HEK293 (cell line): ENCODE data around the gene UGT1A6.

Experiments
- MZF1 ChIP-seq: fragments of 450-650 bp; formaldehyde crosslinking; IDR thresholded peaks from 2 replicates; pipeline ENCODE4 v1.5.1; 2017; ENCODE audit warnings: missing biosample characterization, missing genetic modification characterization, borderline replicate concordance
- ZBTB21 ChIP-seq: fragments of 450-650 bp; formaldehyde crosslinking; IDR thresholded peaks from 2 replicates; pipeline ENCODE4 v1.5.1; 2017; ENCODE audit warnings: missing biosample characterization, missing genetic modification characterization
- ZNF174 ChIP-seq: fragments of 450-650 bp; formaldehyde crosslinking; IDR thresholded peaks from 2 replicates; pipeline ENCODE4 v1.5.0; 2017; ENCODE audit warnings: missing biosample characterization, mild to moderate bottlenecking, missing genetic modification characterization
- ZNF274 ChIP-seq, 2 experiments: fragments of 200-500 bp in 1 of 2; fragments of 450-650 bp in 1 of 2; sonication (Bioruptor generic) in 1 of 2; formaldehyde crosslinking in 1 of 2; IDR thresholded peaks; 2 replicates each; pipeline versions ENCODE4 v1.5.1 to v1.6.1; 2014 to 2016; ENCODE audit warnings: borderline replicate concordance in 1 of 2, inconsistent platforms in 1 of 2, low read length in 1 of 2, missing biosample characterization in 1 of 2, missing genetic modification characterization in 1 of 2
- ZNF514 ChIP-seq: fragments of 450-650 bp; formaldehyde crosslinking; IDR thresholded peaks from 2 replicates; pipeline ENCODE4 v1.5.1; 2016; ENCODE audit warnings: missing biosample characterization, missing genetic modification characterization
- TF ChIP-seq, protein P1 (sequence below): fragments of 450-650 bp; formaldehyde crosslinking; IDR thresholded peaks from 2 replicates; pipeline ENCODE4 v1.5.1; 2016; ENCODE audit warnings: missing biosample characterization, missing genetic modification characterization
- TF ChIP-seq, protein P2 (sequence below): fragments of 450-650 bp; formaldehyde crosslinking; IDR thresholded peaks from 2 replicates; pipeline ENCODE4 v1.5.1; 2016; ENCODE audit warnings: missing biosample characterization, missing genetic modification characterization
- TF ChIP-seq, protein P3 (sequence below): fragments of 450-650 bp; formaldehyde crosslinking; IDR thresholded peaks from 2 replicates; pipeline ENCODE4 v1.5.1; 2016; ENCODE audit warnings: missing biosample characterization, missing genetic modification characterization
- TF ChIP-seq, protein P4 (sequence below): fragments of 450-650 bp; formaldehyde crosslinking; IDR thresholded peaks from 2 replicates; pipeline ENCODE4 v1.5.1; 2016; ENCODE audit warnings: missing biosample characterization, missing genetic modification characterization

DNA sequence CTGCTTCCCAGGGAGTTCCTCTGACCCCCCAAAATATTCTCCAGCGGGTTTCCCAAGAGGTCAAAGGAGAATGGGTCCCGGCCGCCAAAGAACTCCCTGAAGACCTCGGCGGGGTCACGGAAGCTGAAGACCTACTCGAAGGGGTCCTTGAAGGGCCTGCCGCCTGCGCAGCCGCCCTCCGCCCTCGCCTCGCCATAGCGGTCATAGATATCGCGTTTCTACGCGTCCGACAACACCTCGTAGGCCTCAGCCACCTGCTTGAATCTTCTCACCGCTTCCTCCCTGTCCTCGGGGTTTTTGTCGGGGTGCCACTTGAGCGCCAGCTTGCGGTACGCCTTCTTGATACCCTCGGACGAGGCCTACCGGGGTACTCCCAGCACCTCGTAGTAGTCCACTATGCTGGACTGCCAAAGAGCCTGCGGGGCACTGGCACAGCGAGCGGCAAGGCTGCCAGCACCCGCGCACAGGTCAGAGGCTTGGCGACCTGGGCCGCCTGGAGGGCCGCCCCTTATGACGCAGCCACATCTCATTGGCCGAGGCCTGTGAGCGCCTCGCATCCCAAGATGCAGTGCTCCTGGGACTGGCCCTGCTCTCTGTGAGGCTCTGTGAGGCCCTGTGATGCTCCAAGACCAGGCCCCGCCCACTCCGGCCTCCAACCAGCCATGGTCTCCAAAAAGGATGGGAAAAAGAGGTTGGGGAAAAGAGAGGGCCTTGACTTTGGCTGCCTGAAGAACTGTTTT is 62.4 kb downstream of the UGT1A6 start:
- TF ChIP-seq, protein P1, sequence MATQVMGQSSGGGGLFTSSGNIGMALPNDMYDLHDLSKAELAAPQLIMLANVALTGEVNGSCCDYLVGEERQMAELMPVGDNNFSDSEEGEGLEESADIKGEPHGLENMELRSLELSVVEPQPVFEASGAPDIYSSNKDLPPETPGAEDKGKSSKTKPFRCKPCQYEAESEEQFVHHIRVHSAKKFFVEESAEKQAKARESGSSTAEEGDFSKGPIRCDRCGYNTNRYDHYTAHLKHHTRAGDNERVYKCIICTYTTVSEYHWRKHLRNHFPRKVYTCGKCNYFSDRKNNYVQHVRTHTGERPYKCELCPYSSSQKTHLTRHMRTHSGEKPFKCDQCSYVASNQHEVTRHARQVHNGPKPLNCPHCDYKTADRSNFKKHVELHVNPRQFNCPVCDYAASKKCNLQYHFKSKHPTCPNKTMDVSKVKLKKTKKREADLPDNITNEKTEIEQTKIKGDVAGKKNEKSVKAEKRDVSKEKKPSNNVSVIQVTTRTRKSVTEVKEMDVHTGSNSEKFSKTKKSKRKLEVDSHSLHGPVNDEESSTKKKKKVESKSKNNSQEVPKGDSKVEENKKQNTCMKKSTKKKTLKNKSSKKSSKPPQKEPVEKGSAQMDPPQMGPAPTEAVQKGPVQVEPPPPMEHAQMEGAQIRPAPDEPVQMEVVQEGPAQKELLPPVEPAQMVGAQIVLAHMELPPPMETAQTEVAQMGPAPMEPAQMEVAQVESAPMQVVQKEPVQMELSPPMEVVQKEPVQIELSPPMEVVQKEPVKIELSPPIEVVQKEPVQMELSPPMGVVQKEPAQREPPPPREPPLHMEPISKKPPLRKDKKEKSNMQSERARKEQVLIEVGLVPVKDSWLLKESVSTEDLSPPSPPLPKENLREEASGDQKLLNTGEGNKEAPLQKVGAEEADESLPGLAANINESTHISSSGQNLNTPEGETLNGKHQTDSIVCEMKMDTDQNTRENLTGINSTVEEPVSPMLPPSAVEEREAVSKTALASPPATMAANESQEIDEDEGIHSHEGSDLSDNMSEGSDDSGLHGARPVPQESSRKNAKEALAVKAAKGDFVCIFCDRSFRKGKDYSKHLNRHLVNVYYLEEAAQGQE (tag by site-specific recombination) = no peak
- TF ChIP-seq ZNF174 (no peak), ZNF274 (IDR thresholded peaks at IDR 0.05; ENCODE audit: low read length) (no peak), ZNF274 (tag by site-specific recombination; IDR thresholded peaks at IDR 0.05; ENCODE audit: borderline replicate concordance) (no peak), ZBTB21 (no peak), ZNF514 (tag by site-specific recombination) (no peak), MZF1 (no peak)
- TF ChIP-seq, protein P2, sequence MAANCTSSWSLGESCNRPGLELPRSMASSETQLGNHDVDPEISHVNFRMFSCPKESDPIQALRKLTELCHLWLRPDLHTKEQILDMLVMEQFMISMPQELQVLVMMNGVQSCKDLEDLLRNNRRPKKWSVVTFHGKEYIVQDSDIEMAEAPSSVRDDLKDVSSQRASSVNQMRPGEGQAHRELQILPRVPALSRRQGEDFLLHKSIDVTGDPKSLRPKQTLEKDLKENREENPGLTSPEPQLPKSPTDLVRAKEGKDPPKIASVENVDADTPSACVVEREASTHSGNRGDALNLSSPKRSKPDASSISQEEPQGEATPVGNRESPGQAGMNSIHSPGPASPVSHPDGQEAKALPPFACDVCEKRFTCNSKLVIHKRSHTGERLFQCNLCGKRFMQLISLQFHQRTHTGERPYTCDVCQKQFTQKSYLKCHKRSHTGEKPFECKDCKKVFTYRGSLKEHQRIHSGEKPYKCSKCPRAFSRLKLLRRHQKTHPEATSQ (tag by site-specific recombination) = no peak
- TF ChIP-seq, protein P3, sequence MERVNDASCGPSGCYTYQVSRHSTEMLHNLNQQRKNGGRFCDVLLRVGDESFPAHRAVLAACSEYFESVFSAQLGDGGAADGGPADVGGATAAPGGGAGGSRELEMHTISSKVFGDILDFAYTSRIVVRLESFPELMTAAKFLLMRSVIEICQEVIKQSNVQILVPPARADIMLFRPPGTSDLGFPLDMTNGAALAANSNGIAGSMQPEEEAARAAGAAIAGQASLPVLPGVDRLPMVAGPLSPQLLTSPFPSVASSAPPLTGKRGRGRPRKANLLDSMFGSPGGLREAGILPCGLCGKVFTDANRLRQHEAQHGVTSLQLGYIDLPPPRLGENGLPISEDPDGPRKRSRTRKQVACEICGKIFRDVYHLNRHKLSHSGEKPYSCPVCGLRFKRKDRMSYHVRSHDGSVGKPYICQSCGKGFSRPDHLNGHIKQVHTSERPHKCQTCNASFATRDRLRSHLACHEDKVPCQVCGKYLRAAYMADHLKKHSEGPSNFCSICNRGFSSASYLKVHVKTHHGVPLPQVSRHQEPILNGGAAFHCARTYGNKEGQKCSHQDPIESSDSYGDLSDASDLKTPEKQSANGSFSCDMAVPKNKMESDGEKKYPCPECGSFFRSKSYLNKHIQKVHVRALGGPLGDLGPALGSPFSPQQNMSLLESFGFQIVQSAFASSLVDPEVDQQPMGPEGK (tag by site-specific recombination) = no peak
- TF ChIP-seq, protein P4, sequence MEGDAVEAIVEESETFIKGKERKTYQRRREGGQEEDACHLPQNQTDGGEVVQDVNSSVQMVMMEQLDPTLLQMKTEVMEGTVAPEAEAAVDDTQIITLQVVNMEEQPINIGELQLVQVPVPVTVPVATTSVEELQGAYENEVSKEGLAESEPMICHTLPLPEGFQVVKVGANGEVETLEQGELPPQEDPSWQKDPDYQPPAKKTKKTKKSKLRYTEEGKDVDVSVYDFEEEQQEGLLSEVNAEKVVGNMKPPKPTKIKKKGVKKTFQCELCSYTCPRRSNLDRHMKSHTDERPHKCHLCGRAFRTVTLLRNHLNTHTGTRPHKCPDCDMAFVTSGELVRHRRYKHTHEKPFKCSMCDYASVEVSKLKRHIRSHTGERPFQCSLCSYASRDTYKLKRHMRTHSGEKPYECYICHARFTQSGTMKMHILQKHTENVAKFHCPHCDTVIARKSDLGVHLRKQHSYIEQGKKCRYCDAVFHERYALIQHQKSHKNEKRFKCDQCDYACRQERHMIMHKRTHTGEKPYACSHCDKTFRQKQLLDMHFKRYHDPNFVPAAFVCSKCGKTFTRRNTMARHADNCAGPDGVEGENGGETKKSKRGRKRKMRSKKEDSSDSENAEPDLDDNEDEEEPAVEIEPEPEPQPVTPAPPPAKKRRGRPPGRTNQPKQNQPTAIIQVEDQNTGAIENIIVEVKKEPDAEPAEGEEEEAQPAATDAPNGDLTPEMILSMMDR = no peak
